ENCODE measurements around the gene RNF123. TPM values are rescaled to one million over a fixed set of nuclear protein-coding genes. Genes with fewer than 3 reads are reported as not detected.

The RNF123 gene
- total and polyA plus RNA-seq, 2 donors (not counting 1 experiment from before 2014, with no cell fraction given): 51.8 to 69.0 TPM

- CTCF ChIA-PET: no interaction called here
- H3K9me3 ChIP-seq (ENCODE audit: control extremely low read depth in 1 of 3, control insufficient read depth in 2 of 3, insufficient read depth in 1 of 3, low read length in 2 of 3): peaks cover 0 to 5% (median 0%) of the 10 kb centered on the region in 3 donors
- no peaks in the 10 kb centered on the region for H4K20me1 ChIP-seq (ENCODE audit: control insufficient read depth, insufficient read depth, low read length, poor library complexity, severe bottlenecking)
- no peak overlapping the region for H3K27ac ChIP-seq (ENCODE audit: low read length in 2 of 2)
- peaks cover 0 to 11% of the 10 kb centered on the region in 2 donors for H3K4me1 ChIP-seq (ENCODE audit: control insufficient read depth in 2 of 2, insufficient read depth in 2 of 2, low read length in 2 of 2)
- Mint-ChIP-seq H3K4me3 (no peak overlapping the region), H3K27ac (no peak overlapping the region), H3K9me3 (ENCODE audit: insufficient read depth) (no peaks in the 10 kb centered on the region), H3K4me1 (peaks cover 4% of the 10 kb centered on the region), H3K27me3 (peaks cover 5% of the 10 kb centered on the region)
- 96% methylated on average over 19 of the region's 19 CpGs for WGBS (ENCODE audit: insufficient coverage)
- TF ChIP-seq, protein P1, sequence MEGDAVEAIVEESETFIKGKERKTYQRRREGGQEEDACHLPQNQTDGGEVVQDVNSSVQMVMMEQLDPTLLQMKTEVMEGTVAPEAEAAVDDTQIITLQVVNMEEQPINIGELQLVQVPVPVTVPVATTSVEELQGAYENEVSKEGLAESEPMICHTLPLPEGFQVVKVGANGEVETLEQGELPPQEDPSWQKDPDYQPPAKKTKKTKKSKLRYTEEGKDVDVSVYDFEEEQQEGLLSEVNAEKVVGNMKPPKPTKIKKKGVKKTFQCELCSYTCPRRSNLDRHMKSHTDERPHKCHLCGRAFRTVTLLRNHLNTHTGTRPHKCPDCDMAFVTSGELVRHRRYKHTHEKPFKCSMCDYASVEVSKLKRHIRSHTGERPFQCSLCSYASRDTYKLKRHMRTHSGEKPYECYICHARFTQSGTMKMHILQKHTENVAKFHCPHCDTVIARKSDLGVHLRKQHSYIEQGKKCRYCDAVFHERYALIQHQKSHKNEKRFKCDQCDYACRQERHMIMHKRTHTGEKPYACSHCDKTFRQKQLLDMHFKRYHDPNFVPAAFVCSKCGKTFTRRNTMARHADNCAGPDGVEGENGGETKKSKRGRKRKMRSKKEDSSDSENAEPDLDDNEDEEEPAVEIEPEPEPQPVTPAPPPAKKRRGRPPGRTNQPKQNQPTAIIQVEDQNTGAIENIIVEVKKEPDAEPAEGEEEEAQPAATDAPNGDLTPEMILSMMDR (IDR thresholded peaks at IDR 0.05): no peak
- TF ChIP-seq EZH2 (IDR thresholded peaks at IDR 0.05; ENCODE audit: borderline replicate concordance, insufficient read depth, low read depth, low read length, poor library complexity, severe bottlenecking): no peak
- no peak overlapping the region for H2AFZ ChIP-seq (ENCODE audit: insufficient read depth, low read depth, low read length, poor library complexity, severe bottlenecking)
- DNase-seq: no peak
- H3K79me2 ChIP-seq (ENCODE audit: control insufficient read depth, insufficient read depth, low read length): no peaks in the 10 kb centered on the region
- intact Hi-C loops (cut with micrococcal nuclease): no loop called here
- no peak overlapping the region for H3K4me2 ChIP-seq (replicated peaks; ENCODE audit: low read depth, low read length, poor library complexity, severe bottlenecking)
- POLR2A ChIA-PET: no interaction called here
- no peak overlapping the region for H3K4me3 ChIP-seq (ENCODE audit: control extremely low read depth in 1 of 5, extremely low read depth in 1 of 5, insufficient read depth in 1 of 5, low read depth in 2 of 5, low read length in 4 of 5)
- H3K27me3 ChIP-seq (replicated peaks in 1 of 4; ENCODE audit: control extremely low read depth in 1 of 4, control insufficient read depth in 3 of 4, insufficient read depth in 4 of 4, low read length in 3 of 4): peaks cover 0 to 5% (median 0%) of the 10 kb centered on the region in 4 experiments
- H3K36me3 ChIP-seq (replicated peaks in 1 of 2; ENCODE audit: control extremely low read depth in 1 of 2, control insufficient read depth in 1 of 2, extremely low read depth in 1 of 2, insufficient read depth in 2 of 2, low read length in 1 of 2): no peaks in the 10 kb centered on the region
- no peak for ATAC-seq (ENCODE audit: low read depth)
- no peak overlapping the region for H3K9ac ChIP-seq (ENCODE audit: low read length)
Measured at GRCh38 chr3:49655731-49656285, 33.5 kb upstream of the RNF123 start.

GRCh38 chr3:49656541-49657112 lies 32.7 kb upstream of the RNF123 start:
- H3K27me3 ChIP-seq (replicated peaks in 1 of 4; ENCODE audit: control extremely low read depth in 1 of 4, control insufficient read depth in 3 of 4, insufficient read depth in 4 of 4, low read length in 3 of 4): peaks cover 0 to 5% (median 0%) of the 10 kb centered on the region in 4 experiments
- ChIA-PET POLR2A (no interaction called here), CTCF (no interaction called here)
- ATAC-seq (ENCODE audit: low read depth) (no peak), DNase-seq (no peak)
- no peak overlapping the region for H3K9ac ChIP-seq (ENCODE audit: low read length)
- no peak overlapping the region for H2AFZ ChIP-seq (ENCODE audit: insufficient read depth, low read depth, low read length, poor library complexity, severe bottlenecking)
- no peaks in the 10 kb centered on the region for H3K36me3 ChIP-seq (replicated peaks in 1 of 2; ENCODE audit: control extremely low read depth in 1 of 2, control insufficient read depth in 1 of 2, extremely low read depth in 1 of 2, insufficient read depth in 2 of 2, low read length in 1 of 2)
- Mint-ChIP-seq H3K4me1 (peaks cover 4% of the 10 kb centered on the region), H3K27me3 (peaks cover 5% of the 10 kb centered on the region), H3K27ac (no peak overlapping the region), H3K9me3 (ENCODE audit: insufficient read depth) (no peaks in the 10 kb centered on the region), H3K4me3 (no peak overlapping the region)
- H3K79me2 ChIP-seq (ENCODE audit: control insufficient read depth, insufficient read depth, low read length): no peaks in the 10 kb centered on the region
- intact Hi-C loops (cut with micrococcal nuclease): no loop called here
- peaks cover 0 to 5% (median 0%) of the 10 kb centered on the region in 3 donors for H3K9me3 ChIP-seq (ENCODE audit: control extremely low read depth in 1 of 3, control insufficient read depth in 2 of 3, insufficient read depth in 1 of 3, low read length in 2 of 3)
- no peaks in the 10 kb centered on the region for H4K20me1 ChIP-seq (ENCODE audit: control insufficient read depth, insufficient read depth, low read length, poor library complexity, severe bottlenecking)
- TF ChIP-seq, protein P1 (IDR thresholded peaks at IDR 0.05): no peak
- no peak for TF ChIP-seq EZH2 (IDR thresholded peaks at IDR 0.05; ENCODE audit: borderline replicate concordance, insufficient read depth, low read depth, low read length, poor library complexity, severe bottlenecking)
- no peak overlapping the region for H3K27ac ChIP-seq (ENCODE audit: low read length in 2 of 2)
- H3K4me3 ChIP-seq (ENCODE audit: control extremely low read depth in 1 of 5, extremely low read depth in 1 of 5, insufficient read depth in 1 of 5, low read depth in 2 of 5, low read length in 4 of 5): no peak overlapping the region
- H3K4me1 ChIP-seq (ENCODE audit: control insufficient read depth in 2 of 2, insufficient read depth in 2 of 2, low read length in 2 of 2): peaks cover 0 to 11% of the 10 kb centered on the region in 2 donors
- H3K4me2 ChIP-seq (replicated peaks; ENCODE audit: low read depth, low read length, poor library complexity, severe bottlenecking): no peak overlapping the region
- 45% methylated on average over 18 of the region's 18 CpGs for WGBS (ENCODE audit: insufficient coverage)
